Measurements from ENCODE around the gene TMEM208. TPM values are rescaled to one million over a fixed set of nuclear protein-coding genes. Genes with fewer than 3 reads are reported as not detected.

The TMEM208 gene
- polyA plus RNA-seq, 2 of the 4 experiments (the other 2 are of a cell fraction), result 73.5 to 114 TPM

GRCh38 chr16:67188323-67188722 lies 38.6 kb upstream of the TMEM208 start:
- WGBS (ENCODE audit: missing lambda C conversion rate), result 56% methylated on average over 4 of the region's 4 CpGs
- no peak for FAIRE-seq
- H3K9me3 ChIP-seq, result no peaks in the 10 kb centered on the region
- H3K4me2 ChIP-seq, result no peak overlapping the region
- DNase-seq (ENCODE audit: low read depth in 1 of 2, low spot score in 1 of 2), result no peak
- ChIA-PET CTCF (interaction anchor here (1.2 to 10.7 kb wide), 9 partner anchors 10 to 234 kb away, joined by 3 to 162 read pairs (median 7); partner anchors contain the start of genes ELMO3, FBXL8, KCTD19 and LRRC36), POLR2A (no interaction called here)
- no peak for ATAC-seq
- H3K4me3 ChIP-seq, result no peak overlapping the region
- peaks cover 25% of the 10 kb centered on the region for H3K4me1 ChIP-seq
- no peak overlapping the region for H3K27ac ChIP-seq
- TF ChIP-seq USF2 (IDR thresholded peaks at IDR 0.05) (peak; percentile 8; the same call in 1 of the 2 replicates), TP53 (CRISPR knock-in tag; IDR thresholded peaks at IDR 0.05) (no peak), HOXB13 (CRISPR knock-in tag; IDR thresholded peaks at IDR 0.05; ENCODE audit: low read depth) (no peak), EP300 (IDR thresholded peaks at IDR 0.05) (no peak)

GRCh38 chr16:67188798-67189197 lies 38.1 kb upstream of the TMEM208 start:
- TF ChIP-seq USF2 (IDR thresholded peaks at IDR 0.05) (no peak), HOXA7 (CRISPR knock-in tag; IDR thresholded peaks at IDR 0.05) (no peak), KDM1A (IDR thresholded peaks at IDR 0.05; ENCODE audit: low read depth) (no peak), EHF (CRISPR knock-in tag; IDR thresholded peaks at IDR 0.05) (no peak), RAD21 (conservative IDR thresholded peaks at IDR 0.05 in 1 of 2, IDR thresholded peaks at IDR 0.05 in 1 of 2) (no peak), SMC3 (IDR thresholded peaks at IDR 0.05) (no peak), MAZ (IDR thresholded peaks at IDR 0.05; ENCODE audit: borderline replicate concordance, low read depth, low read length) (no peak), ZC3H11A (IDR thresholded peaks at IDR 0.05) (no peak), HMGXB4 (CRISPR knock-in tag; IDR thresholded peaks at IDR 0.05; ENCODE audit: borderline replicate concordance) (no peak), RNF2 (IDR thresholded peaks at IDR 0.05; ENCODE audit: borderline replicate concordance, low read depth) (no peak), MAFK (IDR thresholded peaks at IDR 0.05; ENCODE audit: partially characterized antibody) (no peak), EHMT2 (IDR thresholded peaks at IDR 0.05; ENCODE audit: low read depth) (no peak)
- FAIRE-seq, result no peak
- WGBS (ENCODE audit: missing lambda C conversion rate), result 89% methylated on average over 8 of the region's 15 CpGs
- Histone ChIP-seq H3K27ac (no peak overlapping the region), H3K4me2 (no peak overlapping the region), H3K9me3 (no peaks in the 10 kb centered on the region), H3K4me3 (no peak overlapping the region), H3K4me1 (peaks cover 29% of the 10 kb centered on the region)
- DNase-seq (ENCODE audit: low read depth in 1 of 2, low spot score in 1 of 2), result no peak
- POLR2A ChIA-PET, result no interaction called here
- CTCF ChIA-PET, result interaction anchor here (0.8 to 10.7 kb wide), 9 partner anchors 9 to 235 kb away, joined by 3 to 162 read pairs (median 6); partner anchors contain the start of genes ELMO3, FBXL8, KCTD19 and LRRC36
- no peak for ATAC-seq

GRCh38 chr16:67190041-67190440 lies 36.9 kb upstream of the TMEM208 start, which contains the start of gene EXOC3L1:
Gene EXOC3L1, minus strand, starts transcription at chr16:67190136. Its CDS starts 460 bp downstream, at chr16:67189676.
- ChIA-PET CTCF (interaction anchor here (0.6 to 10.7 kb wide), 9 partner anchors 8 to 236 kb away, joined by 3 to 162 read pairs (median 6); partner anchors contain the start of genes ELMO3, FBXL8, NOL3 and TRADD), POLR2A (no interaction called here)
- 73% methylated on average over 4 of the region's 6 CpGs for WGBS (ENCODE audit: missing lambda C conversion rate)
- DNase-seq (ENCODE audit: low read depth in 1 of 2, low spot score in 1 of 2), result no peak
- H3K27ac ChIP-seq, result no peak within 1 kb of the TSS
- no peak for ATAC-seq
- H3K4me1 ChIP-seq, result peaks cover 26% of the 10 kb centered on the region
- H3K9me3 ChIP-seq, result no peaks in the 10 kb centered on the region
- FAIRE-seq, result no peak
- TF ChIP-seq USF2 (IDR thresholded peaks at IDR 0.05) (no peak), HOXB5 (CRISPR knock-in tag; IDR thresholded peaks at IDR 0.05) (no peak), TP53 (CRISPR knock-in tag; IDR thresholded peaks at IDR 0.05) (no peak), MAX (IDR thresholded peaks at IDR 0.05) (no peak), SMC3 (IDR thresholded peaks at IDR 0.05) (no peak), EP300 (IDR thresholded peaks at IDR 0.05) (no peak), HES2 (IDR thresholded peaks at IDR 0.05) (no peak), PHF8 (IDR thresholded peaks at IDR 0.05; ENCODE audit: borderline replicate concordance, low read depth) (no peak), EHMT2 (IDR thresholded peaks at IDR 0.05; ENCODE audit: low read depth) (no peak), SREBF2 (IDR thresholded peaks at IDR 0.05) (no peak)
- H3K4me2 ChIP-seq, result no peak within 1 kb of the TSS
- H3K4me3 ChIP-seq, result no peak within 1 kb of the TSS

Measured in A549 (cell line).